Measurements from ENCODE around the gene ZNF22.

The ZNF22 gene

DNA sequence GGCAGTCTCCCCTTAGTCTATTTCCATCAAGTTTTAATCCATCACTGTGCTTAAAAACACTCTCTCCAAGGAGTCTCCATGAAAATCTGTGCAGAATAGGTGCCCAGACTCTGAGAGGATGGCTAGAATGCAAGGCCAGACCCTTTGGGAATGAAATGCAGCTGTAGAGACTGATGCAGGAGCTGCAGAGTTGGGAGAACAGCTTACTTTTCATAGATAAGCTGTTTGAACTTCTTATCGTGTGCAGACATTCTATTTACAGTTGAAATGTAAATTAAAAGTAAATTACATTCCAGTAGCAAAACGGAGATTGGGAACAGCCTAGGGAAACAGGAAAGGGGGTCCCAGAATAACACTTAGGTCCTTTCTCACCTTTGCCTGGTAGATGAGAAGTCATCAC is 14.9 kb downstream of the ZNF22 start:
- DNase-seq (ENCODE audit: low read depth in 2 of 2) = no peak

GRCh38 chr10:45023426-45023825 is 22.7 kb downstream of the ZNF22 start:
- no peak for DNase-seq (ENCODE audit: low read depth in 2 of 2)

DNA sequence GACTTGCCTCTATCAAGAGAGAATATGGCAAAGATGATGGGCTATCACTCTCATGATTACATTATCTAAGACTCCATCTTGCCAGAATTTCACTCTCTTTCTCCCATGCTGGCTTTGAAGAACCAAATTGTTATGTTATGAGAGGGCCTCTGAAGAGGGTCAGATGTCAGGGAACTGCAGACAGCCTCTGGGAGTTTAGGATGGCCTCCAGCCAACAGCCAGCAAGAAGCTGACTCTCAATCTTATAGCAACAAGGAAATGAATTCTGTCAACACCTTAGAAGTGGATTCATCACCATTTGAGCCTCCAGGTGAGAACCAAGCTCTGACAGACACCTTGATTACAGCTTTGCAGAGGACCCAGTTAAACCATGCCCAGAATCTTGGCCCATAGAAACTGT is 33.6 kb downstream of the ZNF22 start:
- no peak for DNase-seq (ENCODE audit: low read depth in 2 of 2)

DNA sequence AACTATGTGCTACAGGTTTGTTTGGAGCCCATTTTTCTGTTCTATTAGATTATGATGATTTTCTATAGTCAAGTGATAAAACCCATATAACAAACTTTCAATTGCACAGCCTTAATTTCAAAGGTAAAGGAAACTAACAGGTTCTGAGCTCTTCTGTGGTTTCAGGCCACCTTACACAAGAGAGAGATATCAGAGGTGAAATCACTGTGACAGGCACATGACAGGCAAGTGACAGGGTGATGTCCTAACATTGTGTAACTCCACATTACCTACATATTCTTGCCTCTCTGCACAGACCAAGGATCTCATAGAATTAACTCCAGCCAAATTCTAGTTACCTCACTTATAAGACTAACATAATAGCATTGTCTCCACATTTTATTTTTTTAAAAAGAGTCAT is 35.0 kb downstream of the ZNF22 start:
- DNase-seq (ENCODE audit: low read depth in 2 of 2) = no peak

- no peak for DNase-seq (ENCODE audit: low read depth in 2 of 2)
Measured at GRCh38 chr10:45040921-45041542, 40.3 kb downstream of the ZNF22 start.

DNA sequence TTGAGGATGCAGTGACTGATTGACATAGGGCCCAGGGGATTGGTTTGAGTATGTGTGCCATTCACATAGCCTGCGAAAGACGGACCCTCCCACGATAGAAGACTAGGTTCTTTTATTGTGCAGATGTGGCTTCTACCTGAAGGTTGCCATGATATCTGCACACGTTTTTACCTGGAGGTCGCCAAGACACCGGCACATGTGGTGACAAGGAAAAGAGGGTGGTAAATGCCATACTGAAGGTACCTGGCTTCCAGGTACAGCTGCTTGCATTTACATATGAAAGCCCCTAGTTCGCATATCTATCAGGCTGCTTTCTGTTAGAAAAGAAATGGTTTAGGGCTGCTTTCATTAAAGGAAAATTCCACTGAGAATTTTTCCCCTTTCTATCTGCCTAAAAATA is 43.6 kb downstream of the ZNF22 start:
- no peak for DNase-seq (ENCODE audit: low read depth in 2 of 2)

DNA sequence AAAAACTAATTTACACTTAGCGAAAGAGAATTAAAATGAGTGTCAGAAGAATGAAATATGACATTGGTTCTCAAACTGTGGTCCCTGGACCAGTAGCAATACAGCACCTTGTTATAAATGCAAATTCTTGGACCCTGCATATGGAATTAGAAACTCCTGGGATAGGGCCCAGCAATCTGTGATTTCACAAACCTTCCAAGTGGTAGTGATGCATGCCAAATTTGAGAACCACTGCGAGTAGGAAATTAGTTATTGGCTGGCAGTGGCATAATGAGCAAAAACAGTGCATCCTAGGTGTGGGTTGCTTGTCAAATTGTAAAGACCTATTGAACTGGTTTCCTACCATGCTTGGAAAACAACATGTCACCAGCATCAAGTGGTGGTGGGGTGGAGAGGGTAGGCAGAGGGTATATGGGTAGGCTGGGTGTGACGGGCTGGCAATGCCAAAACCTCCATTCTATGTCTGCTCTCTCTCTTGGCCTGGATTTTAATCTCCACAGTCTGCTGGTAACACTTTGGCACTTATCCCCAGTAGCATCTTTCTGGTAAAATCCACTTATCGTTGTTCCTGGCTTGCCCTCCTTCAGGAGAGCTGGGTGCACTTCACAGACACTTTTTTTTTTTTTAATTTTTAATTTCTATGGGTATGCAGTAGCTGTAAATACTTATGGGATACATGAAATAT is 50.0 kb downstream of the ZNF22 start:
- DNase-seq (ENCODE audit: low read depth in 2 of 2) = no peak

GRCh38 chr10:45052700-45053099 is 52.0 kb downstream of the ZNF22 start:
- DNase-seq (ENCODE audit: low read depth in 2 of 2) = no peak

GRCh38 chr10:45053569-45054100 is 52.9 kb downstream of the ZNF22 start:
- no peak for DNase-seq (ENCODE audit: low read depth in 2 of 2)

Data from stimulated activated CD4-positive, alpha-beta T cell treated with anti-CD3 and anti-CD28 coated beads, Interleukin-15, amount 100 ng/mL, for 48 hours (primary cell).